K562 (cell line): Measurements from ENCODE around the gene CSKMT. TPM values are rescaled to one million over a fixed set of nuclear protein-coding genes. Genes with fewer than 3 reads are reported as not detected.

ENCODE experiments used
- BDP1 ChIP-seq: IDR thresholded peaks from 3 replicates; pipeline ENCODE4 v1.6.1; 2011; ENCODE audit not compliant: insufficient read length, insufficient read depth
- CBX3 ChIP-seq, 2 experiments: IDR thresholded peaks; 1 replicate in 1 of 2; 2 replicates in 1 of 2; pipeline ENCODE4 v1.6.1; 2012; ENCODE audit warnings: inconsistent platforms in 2 of 2, low read length in 2 of 2, borderline replicate concordance in 1 of 2, control low read depth in 1 of 2
- CREB5 ChIP-seq: fragments of 250-450 bp; sonication (Bioruptor Pico); IDR thresholded peaks from 2 replicates; pipeline ENCODE4 v1.5.0; 2020; ENCODE audit warnings: mild to moderate bottlenecking
- FOXP1 ChIP-seq: sonication (generic); formaldehyde crosslinking; IDR thresholded peaks from 2 replicates; pipeline ENCODE4 v1.8.0; 2022; ENCODE audit warnings: mild to moderate bottlenecking, missing genetic modification reagents
- HINFP ChIP-seq: fragments of 450-650 bp; conservative IDR thresholded peaks from 2 replicates; pipeline ENCODE4 v1.6.1; 2016; ENCODE audit warnings: missing genetic modification characterization, low read depth, mild to moderate bottlenecking, control low read depth, missing compliant biosample characterization
- HMG20B ChIP-seq: fragments of 250-450 bp; sonication (Bioruptor Pico); IDR thresholded peaks from 2 replicates; pipeline ENCODE4 v1.5.0; 2021; ENCODE audit warnings: mild to moderate bottlenecking
- HNRNPL ChIP-seq: fragments of 200-400 bp; formaldehyde crosslinking; IDR thresholded peaks from 2 replicates; pipeline ENCODE4 v1.6.1; 2017; ENCODE audit warnings: low read depth, mild to moderate bottlenecking, low read length
- KDM2B ChIP-seq: fragments of 250-450 bp; sonication (Bioruptor Pico); IDR thresholded peaks from 2 replicates; pipeline ENCODE4 v1.8.0; 2021; ENCODE audit warnings: mild to moderate bottlenecking, moderate library complexity
- NFXL1 ChIP-seq: fragments of 450-650 bp; formaldehyde crosslinking; IDR thresholded peaks from 2 replicates; pipeline ENCODE4 v1.4.0; 2021; ENCODE audit warnings: mild to moderate bottlenecking
- OTX1 ChIP-seq: fragments of 450-650 bp; formaldehyde crosslinking; IDR thresholded peaks from 2 replicates; pipeline ENCODE4 v1.4.0; 2022; ENCODE audit warnings: mild to moderate bottlenecking
- SIN3B ChIP-seq: fragments of 450-650 bp; IDR thresholded peaks from 2 replicates; pipeline ENCODE4 v1.6.1; 2017; ENCODE audit warnings: low read depth, mild to moderate bottlenecking, moderate library complexity
- SIX5 ChIP-seq, 2 experiments: IDR thresholded peaks; 2 replicates each; pipeline ENCODE4 v1.6.1; 2011; ENCODE audit warnings: low read length in 2 of 2, borderline replicate concordance in 1 of 2, low read depth in 1 of 2, mild to moderate bottlenecking in 1 of 2, moderate library complexity in 1 of 2; ENCODE audit not compliant: insufficient read depth in 1 of 2
- SRSF1 ChIP-seq: fragments of 200-400 bp; formaldehyde crosslinking; IDR thresholded peaks from 2 replicates; pipeline ENCODE4 v1.6.1; 2017; ENCODE audit warnings: mild to moderate bottlenecking, low read depth, low read length, moderate library complexity
- WHSC1 ChIP-seq: IDR thresholded peaks from one replicate; pipeline ENCODE4 v1.6.1; 2012; ENCODE audit warnings: low read length, control low read depth, inconsistent platforms
- ZNF239 ChIP-seq: fragments of 250-450 bp; sonication (Bioruptor Pico); IDR thresholded peaks from 2 replicates; pipeline ENCODE4 v1.4.0; 2020; ENCODE audit warnings: mild to moderate bottlenecking
- ZNF780A ChIP-seq: fragments of 250-450 bp; sonication (Bioruptor Pico); IDR thresholded peaks from 2 replicates; pipeline ENCODE4 v1.5.0; 2021; ENCODE audit warnings: mild to moderate bottlenecking
- polyA plus RNA-seq, 8 experiments: library from polyadenylated mRNA; depleted of rRNA in 4 of 8; stranded (reverse) in 5 of 8; unstranded in 3 of 8; fragments of >200 nt; fragmentation: Nextera tagmentation in 2 of 8; fragmentation: Illumina TruSeq in 1 of 8; extraction: Ambion mirVana in 2 of 8; extraction: Trizol in 1 of 8; gene quantifications; 2 replicates each; pipeline versions ENCODE4 v1.2.1 to v1.2.3, GENCODE V29; 2011 to 2014; ENCODE audit warnings: inconsistent platforms in 1 of 8, missing spikeins in 1 of 8
- total RNA-seq, 7 experiments: library from RNA; depleted of rRNA in 6 of 7; stranded (reverse); fragments of >200 nt in 6 of 7; fragmentation: Illumina TruSeq in 2 of 7; extraction: Trizol in 2 of 7; gene quantifications; 2 replicates each; pipeline versions ENCODE4 v1.2.1 to v1.2.3, GENCODE V29; 2011 to 2021; ENCODE audit warnings: low replicate concordance in 1 of 7
- TF ChIP-seq, protein P1 (sequence below): fragments of 450-650 bp; IDR thresholded peaks from 2 replicates; pipeline ENCODE4 v1.6.1; 2016
- TF ChIP-seq, protein P2 (sequence below): fragments of 200-800 bp; sonication (Bioruptor generic); IDR thresholded peaks from 2 replicates; pipeline ENCODE4 v1.6.1; 2017; ENCODE audit warnings: missing genetic modification characterization, missing compliant biosample characterization
- TF ChIP-seq, protein P3 (sequence below): fragments of 250-450 bp; sonication (Bioruptor Pico); IDR thresholded peaks from 2 replicates; pipeline ENCODE4 v1.4.0; 2020; ENCODE audit warnings: mild to moderate bottlenecking, moderate library complexity, borderline replicate concordance

The CSKMT gene
- total and polyA plus RNA-seq, 9 of the 15 experiments (the other 6 are each of a cell fraction or from before 2014, with no cell fraction given), result 10.3 to 108 (median 27.2) TPM

GRCh38 chr11:62678770-62679696 lies 13.9 kb downstream of the CSKMT start, which contains the start of gene UBXN1 (continued):
- TF ChIP-seq HINFP (no peak), WHSC1 (no peak), ZNF239 (no peak), ZNF780A (no peak; the same call in 1 of the 2 replicates), SIN3B (peak; percentile 90; the same call in 1 of the 2 replicates), BDP1 (no peak), SIX5 (IDR thresholded peaks at IDR 0.05; ENCODE audit: borderline replicate concordance in 1 of 2, insufficient read depth in 1 of 2, low read depth in 1 of 2, low read length in 2 of 2) (peak in 1 of 2 experiments; percentile 17; a peak in 2 of 4 replicates), NFXL1 (CRISPR knock-in tag) (no peak), CREB5 (CRISPR knock-in tag) (no peak), HMG20B (0 out of 2 replicates have a peak, but pooled peaks have one; percentile 16), HNRNPL (no peak), SRSF1 (no peak), KDM2B (CRISPR knock-in tag) (no peak), CBX3 (IDR thresholded peaks at IDR 0.05; ENCODE audit: borderline replicate concordance in 1 of 2, low read length in 2 of 2) (no peak), FOXP1 (CRISPR knock-in tag) (no peak), OTX1 (CRISPR knock-in tag) (no peak)
- TF ChIP-seq, protein P1, sequence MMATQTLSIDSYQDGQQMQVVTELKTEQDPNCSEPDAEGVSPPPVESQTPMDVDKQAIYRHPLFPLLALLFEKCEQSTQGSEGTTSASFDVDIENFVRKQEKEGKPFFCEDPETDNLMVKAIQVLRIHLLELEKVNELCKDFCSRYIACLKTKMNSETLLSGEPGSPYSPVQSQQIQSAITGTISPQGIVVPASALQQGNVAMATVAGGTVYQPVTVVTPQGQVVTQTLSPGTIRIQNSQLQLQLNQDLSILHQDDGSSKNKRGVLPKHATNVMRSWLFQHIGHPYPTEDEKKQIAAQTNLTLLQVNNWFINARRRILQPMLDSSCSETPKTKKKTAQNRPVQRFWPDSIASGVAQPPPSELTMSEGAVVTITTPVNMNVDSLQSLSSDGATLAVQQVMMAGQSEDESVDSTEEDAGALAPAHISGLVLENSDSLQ, result no peak
- TF ChIP-seq, protein P2, sequence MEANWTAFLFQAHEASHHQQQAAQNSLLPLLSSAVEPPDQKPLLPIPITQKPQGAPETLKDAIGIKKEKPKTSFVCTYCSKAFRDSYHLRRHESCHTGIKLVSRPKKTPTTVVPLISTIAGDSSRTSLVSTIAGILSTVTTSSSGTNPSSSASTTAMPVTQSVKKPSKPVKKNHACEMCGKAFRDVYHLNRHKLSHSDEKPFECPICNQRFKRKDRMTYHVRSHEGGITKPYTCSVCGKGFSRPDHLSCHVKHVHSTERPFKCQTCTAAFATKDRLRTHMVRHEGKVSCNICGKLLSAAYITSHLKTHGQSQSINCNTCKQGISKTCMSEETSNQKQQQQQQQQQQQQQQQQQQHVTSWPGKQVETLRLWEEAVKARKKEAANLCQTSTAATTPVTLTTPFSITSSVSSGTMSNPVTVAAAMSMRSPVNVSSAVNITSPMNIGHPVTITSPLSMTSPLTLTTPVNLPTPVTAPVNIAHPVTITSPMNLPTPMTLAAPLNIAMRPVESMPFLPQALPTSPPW, result no peak
- TF ChIP-seq, protein P3, sequence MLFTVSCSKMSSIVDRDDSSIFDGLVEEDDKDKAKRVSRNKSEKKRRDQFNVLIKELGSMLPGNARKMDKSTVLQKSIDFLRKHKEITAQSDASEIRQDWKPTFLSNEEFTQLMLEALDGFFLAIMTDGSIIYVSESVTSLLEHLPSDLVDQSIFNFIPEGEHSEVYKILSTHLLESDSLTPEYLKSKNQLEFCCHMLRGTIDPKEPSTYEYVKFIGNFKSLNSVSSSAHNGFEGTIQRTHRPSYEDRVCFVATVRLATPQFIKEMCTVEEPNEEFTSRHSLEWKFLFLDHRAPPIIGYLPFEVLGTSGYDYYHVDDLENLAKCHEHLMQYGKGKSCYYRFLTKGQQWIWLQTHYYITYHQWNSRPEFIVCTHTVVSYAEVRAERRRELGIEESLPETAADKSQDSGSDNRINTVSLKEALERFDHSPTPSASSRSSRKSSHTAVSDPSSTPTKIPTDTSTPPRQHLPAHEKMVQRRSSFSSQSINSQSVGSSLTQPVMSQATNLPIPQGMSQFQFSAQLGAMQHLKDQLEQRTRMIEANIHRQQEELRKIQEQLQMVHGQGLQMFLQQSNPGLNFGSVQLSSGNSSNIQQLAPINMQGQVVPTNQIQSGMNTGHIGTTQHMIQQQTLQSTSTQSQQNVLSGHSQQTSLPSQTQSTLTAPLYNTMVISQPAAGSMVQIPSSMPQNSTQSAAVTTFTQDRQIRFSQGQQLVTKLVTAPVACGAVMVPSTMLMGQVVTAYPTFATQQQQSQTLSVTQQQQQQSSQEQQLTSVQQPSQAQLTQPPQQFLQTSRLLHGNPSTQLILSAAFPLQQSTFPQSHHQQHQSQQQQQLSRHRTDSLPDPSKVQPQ (CRISPR knock-in tag), result no peak
